ENCODE data around the gene WDR70. TPM values are rescaled to one million over a fixed set of nuclear protein-coding genes. Genes with fewer than 3 reads are reported as not detected.

Gene WDR70
- total and polyA plus RNA-seq, 2 of the 8 experiments (the other 6 are each of a cell fraction or from before 2014, with no cell fraction given): 10.6 to 37.4 TPM

DNA sequence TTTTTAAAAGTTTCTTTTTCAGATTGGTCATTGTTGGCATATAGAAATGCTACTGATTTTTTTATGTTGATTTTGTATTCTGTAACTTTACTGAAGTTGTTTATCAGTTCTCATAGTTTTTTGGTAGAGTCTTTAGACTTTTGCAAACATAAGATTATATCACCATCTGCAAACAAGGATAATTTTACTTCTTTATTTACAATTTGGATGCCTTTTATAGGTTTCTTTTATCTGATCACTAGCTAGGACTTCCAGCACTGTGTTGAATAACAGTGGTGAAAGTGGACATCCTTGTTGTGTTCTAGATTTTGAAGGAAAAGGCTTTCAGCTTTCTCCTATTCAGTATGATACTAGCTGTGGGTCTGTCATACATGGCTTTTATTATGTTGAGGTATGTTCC is 170.3 kb downstream of the WDR70 start:
- Histone ChIP-seq H4K8ac (ENCODE audit: extremely low read depth, insufficient read depth, low read length) (no peak overlapping the region), H3K79me2 (ENCODE audit: control insufficient read depth in 1 of 2, insufficient read depth in 2 of 2, low read length in 2 of 2) (no peaks in the 10 kb centered on the region), H3K27me3 (replicated peaks in 1 of 4; ENCODE audit: control insufficient read depth in 3 of 4, extremely low read depth in 1 of 4, insufficient read depth in 3 of 4, low read length in 3 of 4) (no peaks in the 10 kb centered on the region), H2BK12ac (ENCODE audit: low read depth, low read length) (no peak overlapping the region), H3K27ac (ENCODE audit: low read depth, low read length) (no peak overlapping the region), H2AK5ac (ENCODE audit: low read depth, low read length) (no peak overlapping the region), H2BK20ac (ENCODE audit: low read length) (no peak overlapping the region), H3K36me3 (ENCODE audit: control insufficient read depth in 2 of 4, insufficient read depth in 4 of 4, low read length in 3 of 4) (no peaks in the 10 kb centered on the region), H4K20me1 (replicated peaks in 1 of 2; ENCODE audit: control insufficient read depth in 1 of 2, insufficient read depth in 2 of 2, low read length in 2 of 2) (no peaks in the 10 kb centered on the region), H2BK15ac (ENCODE audit: low read length) (no peak overlapping the region), H2BK5ac (ENCODE audit: low read depth, low read length) (no peak overlapping the region), H3K56ac (replicated peaks; ENCODE audit: insufficient read length, low read depth, low read length) (no peak overlapping the region), H3K4me3 (ENCODE audit: extremely low read depth in 1 of 4, insufficient read depth in 2 of 4, low read depth in 3 of 4, low read length in 4 of 4) (no peak overlapping the region), H3K4ac (replicated peaks; ENCODE audit: insufficient read length, low read depth, low read length) (no peak overlapping the region), H3K79me1 (ENCODE audit: low read depth, low read length) (no peaks in the 10 kb centered on the region), H3K18ac (ENCODE audit: extremely low read depth, low read length) (no peak overlapping the region), H2AFZ (ENCODE audit: low read length) (no peak overlapping the region), H3K23ac (ENCODE audit: insufficient read length) (no peak overlapping the region), H3K9me3 (ENCODE audit: insufficient read depth in 2 of 2, low read depth in 1 of 2, low read length in 1 of 2) (no peaks in the 10 kb centered on the region), H3K23me2 (ENCODE audit: low read depth, low read length) (peaks cover under 1% of the 10 kb centered on the region; the same call in 1 of the 2 replicates), H4K5ac (ENCODE audit: insufficient read length, low read depth, low read length) (no peak overlapping the region), H3K4me2 (ENCODE audit: insufficient read depth in 1 of 2, low read depth in 2 of 2, low read length in 2 of 2) (no peak overlapping the region), H3K14ac (ENCODE audit: insufficient read length) (no peak overlapping the region), H3K4me1 (replicated peaks in 1 of 4; ENCODE audit: control insufficient read depth in 3 of 4, insufficient read depth in 4 of 4, low read length in 3 of 4) (no peaks in the 10 kb centered on the region), H3K9ac (replicated peaks in 1 of 4; ENCODE audit: extremely low read depth in 1 of 4, low read depth in 3 of 4, low read length in 3 of 4) (no peak overlapping the region), H2BK120ac (replicated peaks; ENCODE audit: low read depth, low read length) (no peak overlapping the region), H4K91ac (replicated peaks; ENCODE audit: insufficient read length, low read length) (no peak overlapping the region)
- POLR2A ChIA-PET (ENCODE audit: partially characterized antibody): no interaction called here
- CTCF ChIA-PET (ENCODE audit: partially characterized antibody): interaction anchor here (1.7 to 1.8 kb wide), 2 partner anchors 16 to 136 kb away, joined by 6 read pairs; no protein-coding TSS in a partner anchor
- DNase-seq (ENCODE audit: low read depth in 1 of 2, low spot score in 2 of 2) (no peak), FAIRE-seq (no peak)
- TF ChIP-seq, protein P1, sequence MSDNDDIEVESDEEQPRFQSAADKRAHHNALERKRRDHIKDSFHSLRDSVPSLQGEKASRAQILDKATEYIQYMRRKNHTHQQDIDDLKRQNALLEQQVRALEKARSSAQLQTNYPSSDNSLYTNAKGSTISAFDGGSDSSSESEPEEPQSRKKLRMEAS (IDR thresholded peaks at IDR 0.05): no peak
- no peak for TF ChIP-seq TBP (IDR thresholded peaks at IDR 0.05; ENCODE audit: low read depth, low read length)
- TF ChIP-seq RFX5 (IDR thresholded peaks at IDR 0.05; ENCODE audit: borderline replicate concordance, low read depth, low read length): no peak
- no peak for TF ChIP-seq RBBP5 (IDR thresholded peaks at IDR 0.05; ENCODE audit: borderline replicate concordance, low read depth, low read length)
- TF ChIP-seq TEAD4 (IDR thresholded peaks at IDR 0.05; ENCODE audit: low read depth, low read length): no peak
- TF ChIP-seq CTBP2 (IDR thresholded peaks at IDR 0.05; ENCODE audit: borderline replicate concordance, insufficient read depth, insufficient read length, low read length): no peak
- TF ChIP-seq GTF2F1 (IDR thresholded peaks at IDR 0.05; ENCODE audit: borderline replicate concordance, low read depth, low read length): no peak
- no peak for TF ChIP-seq SIN3A (conservative IDR thresholded peaks at IDR 0.05 in 1 of 2, IDR thresholded peaks at IDR 0.05 in 1 of 2; ENCODE audit: low read depth in 1 of 2, low read length in 2 of 2)
- TF ChIP-seq RXRA (IDR thresholded peaks at IDR 0.05; ENCODE audit: insufficient read depth, low read depth, low read length): no peak
- TF ChIP-seq, protein P2, sequence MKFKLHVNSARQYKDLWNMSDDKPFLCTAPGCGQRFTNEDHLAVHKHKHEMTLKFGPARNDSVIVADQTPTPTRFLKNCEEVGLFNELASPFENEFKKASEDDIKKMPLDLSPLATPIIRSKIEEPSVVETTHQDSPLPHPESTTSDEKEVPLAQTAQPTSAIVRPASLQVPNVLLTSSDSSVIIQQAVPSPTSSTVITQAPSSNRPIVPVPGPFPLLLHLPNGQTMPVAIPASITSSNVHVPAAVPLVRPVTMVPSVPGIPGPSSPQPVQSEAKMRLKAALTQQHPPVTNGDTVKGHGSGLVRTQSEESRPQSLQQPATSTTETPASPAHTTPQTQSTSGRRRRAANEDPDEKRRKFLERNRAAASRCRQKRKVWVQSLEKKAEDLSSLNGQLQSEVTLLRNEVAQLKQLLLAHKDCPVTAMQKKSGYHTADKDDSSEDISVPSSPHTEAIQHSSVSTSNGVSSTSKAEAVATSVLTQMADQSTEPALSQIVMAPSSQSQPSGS (IDR thresholded peaks at IDR 0.05; ENCODE audit: low read length): no peak
- no peak for TF ChIP-seq SUZ12 (IDR thresholded peaks at IDR 0.05; ENCODE audit: low read length)
- TF ChIP-seq EP300 (IDR thresholded peaks at IDR 0.05; ENCODE audit: borderline replicate concordance in 1 of 2, low read depth in 2 of 2, low read length in 2 of 2): no peak
- no peak for TF ChIP-seq KDM1A (IDR thresholded peaks at IDR 0.05; ENCODE audit: borderline replicate concordance, low read length)
